Measurements from ENCODE around the gene ALDH1A2.

GRCh38 chr15:58038426-58039078 lies 27.0 kb downstream of the ALDH1A2 start:
- no peak for TF ChIP-seq CTCF (conservative IDR thresholded peaks at IDR 0.05 in 1 of 2, IDR thresholded peaks at IDR 0.05 in 1 of 2; ENCODE audit: extremely low read depth in 1 of 2, insufficient read depth in 1 of 2, low read depth in 1 of 2, low read length in 2 of 2)
- TF ChIP-seq EZH2 (IDR thresholded peaks at IDR 0.05; ENCODE audit: borderline replicate concordance, low read length) = no peak

Data from mammary epithelial cell (primary cell).